GM21381 (cell line): ENCODE data around the gene SERPINH1.
"Not testable (repeated sequence)": the region's sequence is repeated elsewhere in the genome, so short reads cannot be mapped to it uniquely, and the experiment has no call there.

Source experiments
- ATAC-seq: cut with Tn5 transposase; IDR thresholded peaks from one replicate; pipeline ENCODE4 v1.9.1; 2021; ENCODE audit warnings: mild to moderate bottlenecking, moderate library complexity; ENCODE audit not compliant: unreplicated experiment

SERPINH1 gene

DNA sequence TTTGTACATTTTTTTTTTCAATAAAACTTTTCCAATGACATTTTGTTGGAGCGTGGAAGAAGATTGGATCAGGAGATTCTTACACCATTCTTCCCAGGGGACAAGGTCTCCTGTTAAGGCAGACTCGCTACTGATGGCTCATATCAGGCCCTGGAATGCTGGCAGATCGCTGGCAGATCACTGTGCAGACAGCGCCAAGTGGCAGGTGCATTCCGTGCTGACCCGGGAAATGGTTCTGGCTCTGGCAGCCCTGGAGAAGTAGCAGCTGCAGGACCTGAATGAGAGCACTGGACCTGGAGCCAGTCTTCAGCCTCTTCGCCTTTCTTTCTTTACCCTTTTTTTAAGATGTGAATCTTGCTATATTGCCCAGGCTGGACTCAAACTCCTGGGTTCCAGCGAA lies 10.7 kb downstream of the SERPINH1 start:
- ATAC-seq = no peak

DNA sequence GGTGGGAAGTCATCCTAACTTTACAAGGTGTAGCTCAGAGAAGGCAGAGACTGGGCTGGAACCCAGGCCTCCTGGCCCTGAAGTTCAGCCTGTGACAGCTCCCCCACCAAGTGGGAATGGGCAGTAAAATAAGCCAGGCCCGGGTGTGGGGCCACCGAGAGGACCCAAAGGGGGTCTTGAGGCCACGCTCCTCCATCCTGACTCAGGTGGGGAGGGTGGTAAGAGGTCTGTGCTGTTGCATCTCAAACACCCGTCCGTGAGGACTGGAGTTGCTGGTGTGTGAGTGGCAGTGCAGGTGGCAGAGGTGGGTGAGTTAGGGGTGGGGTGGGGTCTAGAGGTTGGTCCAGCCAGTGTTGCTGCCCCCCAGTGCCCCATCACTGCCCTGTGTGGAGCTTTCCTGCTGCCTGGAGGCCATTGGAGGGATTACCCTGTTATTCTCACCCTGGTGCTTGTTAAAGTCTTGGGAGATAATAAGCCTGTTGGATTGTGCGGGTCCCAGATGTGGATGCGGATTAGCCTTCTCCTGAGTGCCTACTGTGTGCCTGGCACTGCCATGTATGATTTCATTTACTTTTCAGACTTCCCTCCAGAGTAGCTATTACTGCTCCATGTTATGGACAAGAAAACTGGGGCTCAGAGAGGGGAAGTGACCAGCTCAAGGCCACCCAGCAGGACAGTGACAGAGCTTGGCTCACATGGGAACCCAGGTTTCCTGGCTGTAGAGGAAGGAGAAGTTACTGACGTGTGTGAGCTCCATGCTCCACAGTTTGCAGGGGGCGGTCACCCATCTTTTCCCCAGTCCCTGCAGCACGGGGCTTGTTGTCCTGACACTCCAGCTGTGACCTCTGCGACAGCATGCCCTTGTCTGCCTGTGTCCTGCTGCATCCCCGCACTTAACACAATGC lies 12.9 kb downstream of the SERPINH1 start:
- no peak for ATAC-seq

GRCh38 chr11:75576017-75576416 lies 14.0 kb downstream of the SERPINH1 start:
- ATAC-seq = no peak

DNA sequence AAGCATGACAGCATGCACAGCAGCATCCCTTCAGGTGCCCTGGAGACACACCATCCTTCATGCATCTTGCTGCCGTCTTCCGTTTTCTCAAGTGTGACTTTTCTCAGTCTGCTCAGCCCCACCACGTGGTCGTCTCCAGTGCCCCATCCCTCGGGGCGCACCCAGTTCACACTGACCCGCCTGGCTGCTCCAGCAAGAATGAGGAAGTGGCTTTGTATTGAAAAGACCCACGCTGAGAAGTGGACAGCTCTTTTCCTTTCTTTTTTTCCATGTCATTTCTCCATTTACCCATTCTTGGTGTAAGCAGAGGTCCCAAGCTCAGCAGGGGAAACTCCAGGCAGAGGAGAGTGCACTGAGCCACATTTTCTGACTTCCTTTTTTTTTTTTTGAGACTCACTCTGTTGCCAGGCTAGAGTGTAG lies 14.5 kb downstream of the SERPINH1 start:
- ATAC-seq = no peak

GRCh38 chr11:75577207-75577606 lies 15.2 kb downstream of the SERPINH1 start:
- ATAC-seq = no peak

- no peak for ATAC-seq
Measured at GRCh38 chr11:75578977-75579376, 16.9 kb downstream of the SERPINH1 start.

- ATAC-seq = no peak
Measured at GRCh38 chr11:75579841-75580240, 17.8 kb downstream of the SERPINH1 start.

DNA sequence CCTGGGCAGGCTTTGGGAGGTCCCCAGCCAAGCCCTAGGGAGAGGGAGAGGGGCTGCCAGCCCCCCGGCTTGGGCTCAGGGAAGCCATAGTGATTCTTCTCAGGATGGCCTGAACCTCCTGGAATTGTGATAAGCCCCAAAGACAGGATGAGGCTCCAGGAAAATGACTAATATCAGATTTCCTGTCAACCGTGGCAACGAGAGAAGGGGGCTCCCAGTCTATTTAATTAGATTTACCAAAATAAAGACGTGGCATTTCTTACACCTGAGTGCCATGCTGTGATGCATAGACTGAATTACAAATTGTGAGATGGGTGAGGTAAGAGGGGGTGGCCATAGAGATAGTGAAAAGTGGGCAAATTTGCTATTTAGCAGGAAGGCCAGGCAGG lies 20.4 kb downstream of the SERPINH1 start:
- ATAC-seq = no peak

DNA sequence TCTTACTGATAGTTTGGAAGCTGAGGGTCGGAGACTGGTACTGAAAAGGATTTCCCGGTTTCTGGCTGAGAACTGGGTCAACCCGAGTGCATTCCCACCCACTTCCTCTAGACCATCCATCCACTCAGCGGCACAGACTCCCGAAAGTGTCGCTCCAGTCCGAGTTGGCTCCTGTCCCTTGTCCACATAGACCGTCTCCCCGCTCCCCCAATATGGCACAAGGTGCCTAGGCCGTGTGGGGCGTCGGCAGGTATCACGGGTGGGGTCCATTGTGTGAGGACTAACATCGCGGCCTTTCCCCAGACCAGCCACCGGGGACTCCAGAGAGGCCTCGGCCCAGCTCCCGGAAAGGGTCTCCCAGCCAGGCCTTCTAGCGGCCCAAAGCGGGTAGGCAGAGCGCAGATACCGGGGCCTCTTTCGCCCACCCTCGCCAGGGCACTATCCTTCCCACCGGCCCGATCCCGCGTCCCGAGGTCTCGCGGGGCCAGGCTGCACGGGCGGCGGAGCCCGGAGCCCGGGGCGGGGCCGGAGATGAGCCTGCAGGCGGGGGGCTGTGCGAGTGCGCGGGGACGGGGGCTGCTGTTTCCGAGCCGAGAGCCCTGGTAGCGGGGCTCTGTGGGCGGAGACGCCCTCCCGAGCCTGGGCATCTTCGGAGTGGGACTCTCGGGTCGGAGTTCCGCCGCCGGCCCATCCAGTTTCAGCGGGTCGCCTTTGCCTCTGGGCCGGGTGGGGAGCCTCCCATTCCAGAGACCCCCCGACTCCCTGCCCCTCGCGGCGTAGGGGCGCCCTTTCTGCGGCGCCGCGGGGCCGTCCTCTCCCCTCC lies 21.1 kb downstream of the SERPINH1 start:
- peak; percentile 88 for ATAC-seq

DNA sequence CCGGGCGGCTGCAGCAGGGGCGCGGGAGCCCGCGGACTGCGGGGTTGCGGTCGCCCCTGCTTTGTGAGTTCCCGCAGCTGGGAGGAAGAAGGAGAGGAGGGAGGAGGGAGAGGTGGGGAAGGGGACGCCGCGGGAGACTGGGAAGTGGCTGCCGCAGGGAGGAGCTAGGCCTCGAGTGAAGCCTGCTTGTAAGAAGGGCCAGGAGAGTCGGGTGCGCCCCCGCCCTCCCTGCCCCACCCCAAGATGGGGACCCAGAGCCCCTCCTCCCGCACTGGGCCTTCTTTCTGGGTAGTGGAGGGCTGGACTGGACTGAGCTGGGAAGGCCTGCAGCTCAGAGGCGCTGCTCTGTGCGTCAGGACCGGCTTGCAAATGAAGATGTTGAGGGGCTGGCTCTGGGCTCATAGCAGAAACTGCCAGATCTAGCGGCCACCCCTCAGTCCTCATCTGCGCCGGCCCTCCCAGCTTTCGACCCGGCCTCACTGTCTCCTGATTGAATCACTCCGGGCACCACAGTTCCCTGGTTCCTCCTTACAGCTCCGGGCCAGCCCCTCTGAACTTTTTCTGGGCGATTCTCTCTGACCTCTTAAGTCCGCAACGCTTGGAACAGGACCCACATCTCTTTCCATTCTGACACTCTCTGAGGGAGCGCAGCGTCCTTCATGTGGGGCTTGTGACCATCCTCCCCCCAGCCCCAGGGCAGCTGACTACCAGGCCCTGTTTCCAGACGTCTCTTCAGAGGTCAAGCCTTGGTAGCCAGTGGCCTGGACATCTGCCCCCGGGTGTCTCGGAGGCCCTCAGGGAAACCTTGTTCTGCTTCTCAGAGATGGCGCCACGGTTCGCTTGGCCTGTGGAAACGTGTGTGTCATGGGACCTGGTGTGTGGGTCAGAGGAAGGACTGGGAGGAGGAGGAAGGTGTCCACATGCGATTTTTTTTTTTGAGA lies 21.9 kb downstream of the SERPINH1 start:
- ATAC-seq = peak; percentile 11

DNA sequence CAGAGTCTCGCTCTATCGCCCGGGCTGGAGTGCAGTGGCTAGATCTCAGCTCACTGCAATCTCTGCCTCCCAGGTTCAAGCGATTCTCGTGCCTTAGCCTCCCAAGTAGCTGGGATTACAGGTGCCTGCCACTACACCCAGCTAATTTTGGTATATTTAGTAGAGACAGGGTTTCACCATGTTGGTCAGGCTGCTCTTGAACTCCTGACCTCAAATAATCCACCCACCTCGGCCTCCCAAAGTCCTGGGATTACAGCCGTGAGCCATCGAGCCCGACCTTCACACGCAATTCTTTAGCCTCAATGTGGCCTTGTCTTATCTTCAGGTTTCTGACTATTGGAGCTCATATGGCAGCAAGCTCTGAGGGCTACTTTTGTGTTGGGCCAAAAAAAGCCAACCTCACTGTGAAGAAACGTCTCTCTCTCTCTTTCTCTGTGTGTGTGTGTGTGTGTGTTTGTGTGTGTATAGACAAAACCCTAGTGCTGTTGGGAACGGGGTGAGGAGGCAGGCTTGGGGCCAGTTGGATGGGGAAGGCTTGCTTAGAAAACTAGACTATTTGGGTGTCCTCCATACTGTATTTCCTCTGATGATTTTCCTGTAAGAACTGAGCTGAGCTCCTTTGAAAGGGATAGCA lies 22.7 kb downstream of the SERPINH1 start:
- ATAC-seq = not testable (repeated sequence)

DNA sequence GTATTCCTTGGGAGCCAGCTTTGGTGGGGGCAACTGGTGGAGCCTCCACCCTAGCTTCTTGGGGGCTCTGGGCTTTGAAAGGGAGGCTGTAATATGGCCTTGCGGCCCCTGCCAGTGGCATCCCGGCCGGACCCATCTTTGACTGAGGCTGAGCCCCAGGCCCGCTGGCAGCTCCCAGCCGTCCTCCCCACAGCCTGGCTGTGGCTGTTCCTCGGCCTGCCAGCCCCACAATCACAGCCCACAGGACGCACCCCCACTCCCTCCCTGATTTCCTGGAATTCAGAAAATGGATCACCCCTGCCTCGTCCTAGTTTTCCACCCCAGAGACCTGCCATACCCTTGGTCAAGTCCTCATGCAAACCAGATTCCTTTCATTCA lies 23.2 kb downstream of the SERPINH1 start:
- no peak for ATAC-seq

GRCh38 chr11:75586395-75586794 lies 24.3 kb downstream of the SERPINH1 start:
- ATAC-seq = no peak

GRCh38 chr11:75588051-75588481 lies 26.0 kb downstream of the SERPINH1 start:
- no peak for ATAC-seq

GRCh38 chr11:75589051-75589450 lies 27.0 kb downstream of the SERPINH1 start:
- ATAC-seq = no peak

DNA sequence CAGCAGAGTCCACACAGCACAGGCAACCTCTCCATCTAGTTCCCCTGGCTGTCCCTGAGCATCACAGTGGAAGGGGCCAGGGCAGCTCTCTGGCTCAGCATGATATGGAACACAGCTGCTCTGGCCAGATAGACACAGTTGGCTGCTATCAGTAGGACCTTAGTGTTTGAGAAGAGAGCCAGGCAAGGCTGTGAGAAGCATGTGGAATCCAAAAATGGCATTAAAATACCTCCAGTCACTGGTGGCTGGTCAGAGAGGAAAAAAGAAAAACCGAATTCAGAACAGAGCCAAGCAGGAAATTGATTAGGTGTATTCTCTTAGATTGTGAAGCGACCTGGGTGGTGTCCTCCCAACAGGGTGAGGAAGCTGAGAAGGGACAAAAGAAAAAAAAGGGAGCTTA lies 27.9 kb downstream of the SERPINH1 start:
- no peak for ATAC-seq

- ATAC-seq = no peak
Measured at GRCh38 chr11:75591371-75591770, 29.3 kb downstream of the SERPINH1 start.

DNA sequence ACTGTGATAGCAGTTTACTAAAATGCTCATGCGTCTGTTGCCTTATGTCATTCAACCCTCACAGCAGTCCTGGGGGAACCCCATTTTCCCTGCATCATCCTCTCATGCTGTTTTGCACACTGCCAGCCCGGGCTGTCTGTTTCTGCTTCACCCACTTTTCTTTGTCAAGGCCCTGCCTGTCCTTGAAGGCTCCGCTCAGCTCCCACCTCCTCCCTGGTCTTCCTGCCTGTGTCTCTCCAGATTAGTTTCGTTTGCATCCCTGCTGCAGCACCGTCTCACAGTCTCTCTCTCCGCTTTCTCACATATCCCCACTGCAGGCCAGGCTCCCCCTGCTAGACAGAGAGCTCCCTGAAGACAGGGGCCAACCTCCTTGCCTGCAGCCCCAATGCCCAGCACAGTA lies 29.9 kb downstream of the SERPINH1 start:
- ATAC-seq = no peak

DNA sequence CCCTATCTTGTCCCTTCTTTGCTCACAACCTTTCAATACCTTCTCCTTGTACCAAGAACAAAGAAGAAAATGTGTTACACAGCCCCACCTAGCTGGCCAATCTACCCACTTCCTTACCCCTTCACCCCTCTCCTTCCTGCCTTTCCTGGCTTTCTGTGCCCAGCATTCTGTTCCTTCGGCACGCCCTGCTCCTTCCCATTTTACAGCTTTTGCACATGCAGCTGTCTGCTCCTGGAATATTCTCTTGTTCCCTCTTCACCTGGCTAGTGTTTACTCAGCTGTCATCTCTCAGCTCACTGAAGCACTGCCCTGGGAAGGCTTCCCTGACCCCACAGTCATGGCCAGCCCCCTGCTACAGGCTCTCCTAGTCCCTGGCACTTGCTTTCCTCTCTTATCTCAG lies 30.7 kb downstream of the SERPINH1 start:
- ATAC-seq = no peak

DNA sequence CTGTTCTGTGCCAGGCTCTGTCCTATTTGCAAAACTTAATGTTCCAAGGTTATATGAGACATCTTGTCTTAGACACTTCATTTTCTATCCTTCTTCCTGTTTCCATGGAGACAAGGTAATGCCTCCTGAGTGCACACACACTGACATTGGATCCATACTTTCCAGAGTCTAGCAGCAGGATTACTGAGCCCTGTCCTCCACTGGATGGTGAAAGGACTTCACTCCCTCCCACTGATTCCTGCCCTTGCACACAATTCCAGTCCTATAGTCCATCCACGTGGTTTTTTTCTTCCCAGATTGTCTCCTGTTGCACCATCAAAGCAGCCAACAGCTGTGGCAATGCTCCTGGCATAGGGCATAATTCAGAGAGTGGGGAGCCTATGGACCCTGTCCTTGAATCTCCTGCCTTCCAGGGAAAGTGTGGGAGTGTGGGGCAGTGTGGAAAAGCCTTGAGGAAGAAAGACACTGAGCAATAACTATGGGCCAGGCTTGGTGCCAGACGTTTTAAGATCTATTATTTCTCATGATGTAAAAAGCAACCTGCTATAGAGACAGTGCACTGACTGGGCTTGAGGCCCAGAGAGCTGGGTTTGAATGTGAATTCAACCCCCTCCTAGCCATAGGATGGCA lies 31.3 kb downstream of the SERPINH1 start:
- ATAC-seq = no peak
